GM18498 (cell line): ENCODE data around the gene BRCA2.
"Not testable (repeated sequence)": the region's sequence is repeated elsewhere in the genome, so short reads cannot be mapped to it uniquely, and the experiment has no call there.

Experiments used
- ATAC-seq: cut with Tn5 transposase; IDR thresholded peaks from one replicate; pipeline ENCODE4 v1.9.1; 2021; ENCODE audit warnings: mild to moderate bottlenecking, moderate library complexity; ENCODE audit not compliant: unreplicated experiment

The BRCA2 gene

DNA sequence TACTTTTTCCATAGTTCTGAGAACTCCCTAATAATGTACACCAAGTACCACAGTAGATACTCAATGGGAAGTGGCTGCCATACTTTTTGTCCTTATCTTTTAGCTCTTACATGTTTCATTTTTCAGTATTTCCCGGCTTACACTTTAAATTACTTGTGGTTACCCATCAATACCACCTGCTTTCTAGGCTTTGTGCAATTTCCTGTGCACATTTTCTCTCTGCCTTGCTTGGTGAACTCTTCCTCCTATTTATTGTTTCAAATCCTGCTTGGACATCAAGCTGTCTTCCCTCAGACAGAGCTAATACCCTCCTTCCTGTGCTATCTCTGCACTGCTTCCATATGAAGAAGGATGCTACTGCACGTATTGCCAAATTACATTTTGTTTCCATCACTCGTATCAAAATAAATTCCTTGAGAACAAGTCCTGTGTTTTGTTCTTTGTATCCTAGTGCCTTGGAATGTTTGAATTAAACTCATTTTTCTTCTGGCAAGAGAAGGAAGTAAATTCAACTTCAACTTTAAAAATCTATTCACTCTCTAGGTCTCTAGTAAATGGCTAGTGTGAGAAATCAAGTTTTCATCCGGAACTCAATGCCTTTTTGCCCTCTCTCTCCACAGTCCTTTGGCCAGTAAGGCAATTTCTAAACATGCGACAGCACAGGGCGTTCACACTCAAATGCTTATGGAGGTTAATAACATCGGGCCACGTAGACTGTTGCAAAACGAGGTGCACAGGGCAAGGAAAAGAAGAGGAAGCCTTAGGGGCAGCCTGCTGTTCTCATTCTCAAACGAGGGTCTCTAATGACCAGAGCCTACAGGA, 5.8 kb upstream of the BRCA2 start:
- peak; percentile 18 for ATAC-seq

DNA sequence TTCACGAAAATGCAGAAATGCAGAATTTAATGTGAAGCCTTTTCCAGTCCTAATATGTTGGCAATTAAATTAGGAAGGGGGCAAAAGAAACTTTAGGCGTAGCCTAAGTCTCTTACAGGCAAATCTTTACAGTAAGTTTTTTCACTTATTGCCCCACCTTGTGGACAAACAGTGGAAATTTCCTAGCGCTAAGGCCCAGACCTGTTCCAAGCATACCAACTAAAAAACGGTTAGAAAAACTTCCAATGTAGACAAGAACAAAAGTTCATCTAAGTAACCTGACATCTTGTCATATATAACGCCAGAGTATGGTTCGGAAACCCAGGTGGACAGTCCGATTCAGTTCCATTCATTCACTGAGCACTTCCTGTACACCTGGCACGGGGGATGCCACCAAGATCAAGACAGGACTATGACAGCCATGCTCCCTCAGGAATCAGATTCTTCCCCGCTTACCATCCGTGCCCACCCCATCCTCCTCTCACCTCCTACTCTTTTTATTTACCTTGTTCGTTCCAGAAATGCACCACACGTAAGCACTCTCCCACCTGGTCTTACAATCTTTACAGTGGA, 5.1 kb upstream of the BRCA2 start:
- ATAC-seq = peak; percentile 58

- no peak for ATAC-seq
These were observed 4.0 kb upstream of the BRCA2 start for GRCh38 chr13:32311188-32311897.

GRCh38 chr13:32314271-32315237, 754 bp upstream of the BRCA2 start:
- peak; percentile 27 for ATAC-seq

DNA sequence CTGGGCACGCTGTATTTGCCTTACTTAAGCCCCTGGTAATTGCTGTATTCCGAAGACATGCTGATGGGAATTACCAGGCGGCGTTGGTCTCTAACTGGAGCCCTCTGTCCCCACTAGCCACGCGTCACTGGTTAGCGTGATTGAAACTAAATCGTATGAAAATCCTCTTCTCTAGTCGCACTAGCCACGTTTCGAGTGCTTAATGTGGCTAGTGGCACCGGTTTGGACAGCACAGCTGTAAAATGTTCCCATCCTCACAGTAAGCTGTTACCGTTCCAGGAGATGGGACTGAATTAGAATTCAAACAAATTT, 676 bp downstream of the BRCA2 start:
- peak; percentile 55 for ATAC-seq

- ATAC-seq = no peak
These were observed 1.2 kb downstream of the BRCA2 start for GRCh38 chr13:32316501-32316900.

- no peak for ATAC-seq
These were observed 2.6 kb downstream of the BRCA2 start for GRCh38 chr13:32317716-32318465.

GRCh38 chr13:32320528-32320927, 5.2 kb downstream of the BRCA2 start:
- no peak for ATAC-seq

DNA sequence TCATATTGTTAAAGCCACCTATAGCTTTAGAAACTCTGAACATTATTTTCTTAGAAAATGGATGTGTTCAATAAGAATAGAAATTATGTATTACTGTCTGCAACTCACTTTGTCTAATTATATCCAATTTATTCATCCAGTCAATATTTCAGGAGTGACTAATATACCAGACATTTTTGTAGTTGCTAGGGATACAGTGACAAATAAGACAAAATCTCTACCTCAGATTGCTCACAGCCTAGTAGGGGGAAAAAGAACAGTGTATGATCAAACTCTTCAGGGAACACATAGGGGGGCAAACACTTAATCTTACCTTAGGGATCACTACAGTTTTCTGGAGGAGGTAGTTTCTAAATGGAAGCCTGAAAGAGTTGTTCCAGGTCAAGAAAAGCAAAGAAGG, 8.6 kb downstream of the BRCA2 start:
- no peak for ATAC-seq

- ATAC-seq = no peak
These were observed 15.1 kb downstream of the BRCA2 start for GRCh38 chr13:32330441-32330840.

DNA sequence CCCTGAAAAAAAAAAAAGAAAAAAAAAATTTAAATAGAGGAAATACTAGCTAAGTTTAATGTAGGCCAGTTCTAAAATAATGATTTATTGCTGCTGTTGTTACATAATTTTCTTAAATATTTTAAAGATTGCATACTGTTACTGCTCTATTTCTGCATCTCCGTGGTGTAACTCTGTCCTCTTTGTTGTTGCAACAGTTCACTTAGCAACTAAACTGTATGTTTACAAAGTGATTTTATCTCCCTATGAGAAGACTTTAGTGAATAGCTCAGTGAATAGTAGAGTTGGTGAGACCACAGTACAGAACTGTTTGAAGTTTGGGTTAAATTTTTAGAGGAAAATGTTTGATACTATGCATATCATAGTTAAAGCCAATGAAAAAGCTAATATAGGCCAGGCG, 19.4 kb downstream of the BRCA2 start:
- ATAC-seq = no peak

DNA sequence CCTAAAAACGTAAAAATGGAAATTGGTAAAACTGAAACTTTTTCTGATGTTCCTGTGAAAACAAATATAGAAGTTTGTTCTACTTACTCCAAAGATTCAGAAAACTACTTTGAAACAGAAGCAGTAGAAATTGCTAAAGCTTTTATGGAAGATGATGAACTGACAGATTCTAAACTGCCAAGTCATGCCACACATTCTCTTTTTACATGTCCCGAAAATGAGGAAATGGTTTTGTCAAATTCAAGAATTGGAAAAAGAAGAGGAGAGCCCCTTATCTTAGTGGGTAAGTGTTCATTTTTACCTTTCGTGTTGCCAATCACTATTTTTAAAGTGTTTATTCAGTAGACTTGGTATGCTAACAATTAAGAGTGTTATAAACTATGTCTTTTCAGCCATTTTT, 25.6 kb downstream of the BRCA2 start:
- ATAC-seq = no peak

DNA sequence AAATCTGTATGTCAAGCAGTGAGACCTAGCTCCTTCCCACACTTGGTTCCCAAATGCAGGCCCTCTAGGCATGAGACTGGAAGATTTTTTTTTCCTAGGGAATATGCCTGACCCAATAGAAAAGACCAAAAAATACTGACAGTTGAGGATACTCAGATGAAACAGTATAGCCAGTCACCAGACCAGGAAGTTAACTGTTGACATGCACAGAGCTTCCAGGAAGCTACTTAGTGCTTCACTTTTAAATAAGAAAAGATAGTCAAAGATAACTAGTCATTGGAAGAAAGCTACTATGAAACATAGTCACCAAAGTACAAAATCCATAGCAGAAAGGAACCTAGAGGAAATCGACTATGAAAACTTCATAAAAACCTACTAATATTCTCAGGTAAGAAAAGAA, 32.3 kb downstream of the BRCA2 start:
- no peak for ATAC-seq

GRCh38 chr13:32350839-32351441, 35.6 kb downstream of the BRCA2 start:
- not testable (repeated sequence) for ATAC-seq

GRCh38 chr13:32354040-32354439, 38.7 kb downstream of the BRCA2 start:
- peak; percentile 76 for ATAC-seq

DNA sequence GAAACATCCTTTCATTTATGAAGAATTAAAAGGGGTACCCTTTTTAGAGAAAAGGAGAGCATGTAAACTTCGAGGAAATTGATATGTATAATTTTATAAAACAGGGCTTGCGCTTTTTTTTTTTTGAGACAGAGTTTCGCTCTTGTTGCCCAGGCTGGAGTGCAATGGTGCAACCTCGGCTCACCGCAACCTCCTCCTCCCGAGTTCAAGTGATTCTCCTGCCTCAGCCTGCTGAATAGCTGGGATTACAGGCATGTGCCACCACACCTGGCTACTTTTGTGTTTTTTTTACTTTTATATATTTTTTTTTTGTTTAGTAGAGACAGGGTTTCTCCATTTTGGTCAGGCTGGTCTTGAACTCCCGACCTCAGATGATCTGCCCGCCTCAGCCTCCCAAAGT, 40.6 kb downstream of the BRCA2 start:
- not testable (repeated sequence) for ATAC-seq

DNA sequence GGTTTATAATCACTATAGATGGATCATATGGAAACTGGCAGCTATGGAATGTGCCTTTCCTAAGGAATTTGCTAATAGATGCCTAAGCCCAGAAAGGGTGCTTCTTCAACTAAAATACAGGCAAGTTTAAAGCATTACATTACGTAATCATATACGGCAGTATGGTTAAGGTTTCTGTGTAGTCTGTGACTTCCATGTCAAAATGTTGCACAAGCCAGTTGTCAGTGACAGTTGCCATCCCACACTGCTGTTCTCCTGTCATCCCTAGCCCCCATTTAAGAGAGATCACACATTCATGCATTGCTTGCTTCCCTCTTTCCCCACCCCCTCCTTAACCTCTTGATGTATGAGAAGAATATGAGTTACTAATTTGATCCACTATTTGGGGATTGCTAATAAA, 47.3 kb downstream of the BRCA2 start:
- no peak for ATAC-seq

- no peak for ATAC-seq
These were observed 55.5 kb downstream of the BRCA2 start for GRCh38 chr13:32370805-32371204.

- no peak for ATAC-seq
These were observed 61.5 kb downstream of the BRCA2 start for GRCh38 chr13:32376642-32377415.
